ENCODE results near the gene COL8A1.

DNA sequence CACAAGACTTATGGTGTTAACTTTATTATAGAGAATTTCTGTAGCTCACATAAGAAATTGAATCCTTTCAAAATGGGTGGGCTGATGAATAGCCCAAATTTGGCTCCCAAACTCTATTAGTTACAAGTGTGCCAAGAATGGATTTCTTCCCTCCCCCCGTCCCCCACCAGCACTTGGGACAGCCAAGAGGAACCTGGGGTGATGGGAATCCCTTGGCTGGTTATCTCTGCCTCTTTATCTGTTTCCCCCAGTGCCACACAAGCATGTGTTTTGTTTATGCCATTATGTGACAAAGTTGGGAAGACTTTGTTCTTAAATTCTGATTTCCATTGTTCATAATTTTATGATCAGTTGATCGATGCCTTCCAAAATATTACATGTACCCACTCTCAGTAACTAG lies 207.6 kb downstream of the COL8A1 start:
- TF ChIP-seq, protein P1, sequence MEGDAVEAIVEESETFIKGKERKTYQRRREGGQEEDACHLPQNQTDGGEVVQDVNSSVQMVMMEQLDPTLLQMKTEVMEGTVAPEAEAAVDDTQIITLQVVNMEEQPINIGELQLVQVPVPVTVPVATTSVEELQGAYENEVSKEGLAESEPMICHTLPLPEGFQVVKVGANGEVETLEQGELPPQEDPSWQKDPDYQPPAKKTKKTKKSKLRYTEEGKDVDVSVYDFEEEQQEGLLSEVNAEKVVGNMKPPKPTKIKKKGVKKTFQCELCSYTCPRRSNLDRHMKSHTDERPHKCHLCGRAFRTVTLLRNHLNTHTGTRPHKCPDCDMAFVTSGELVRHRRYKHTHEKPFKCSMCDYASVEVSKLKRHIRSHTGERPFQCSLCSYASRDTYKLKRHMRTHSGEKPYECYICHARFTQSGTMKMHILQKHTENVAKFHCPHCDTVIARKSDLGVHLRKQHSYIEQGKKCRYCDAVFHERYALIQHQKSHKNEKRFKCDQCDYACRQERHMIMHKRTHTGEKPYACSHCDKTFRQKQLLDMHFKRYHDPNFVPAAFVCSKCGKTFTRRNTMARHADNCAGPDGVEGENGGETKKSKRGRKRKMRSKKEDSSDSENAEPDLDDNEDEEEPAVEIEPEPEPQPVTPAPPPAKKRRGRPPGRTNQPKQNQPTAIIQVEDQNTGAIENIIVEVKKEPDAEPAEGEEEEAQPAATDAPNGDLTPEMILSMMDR (IDR thresholded peaks at IDR 0.05; ENCODE audit: insufficient read depth, low read length): no peak
- TF ChIP-seq, protein P2, sequence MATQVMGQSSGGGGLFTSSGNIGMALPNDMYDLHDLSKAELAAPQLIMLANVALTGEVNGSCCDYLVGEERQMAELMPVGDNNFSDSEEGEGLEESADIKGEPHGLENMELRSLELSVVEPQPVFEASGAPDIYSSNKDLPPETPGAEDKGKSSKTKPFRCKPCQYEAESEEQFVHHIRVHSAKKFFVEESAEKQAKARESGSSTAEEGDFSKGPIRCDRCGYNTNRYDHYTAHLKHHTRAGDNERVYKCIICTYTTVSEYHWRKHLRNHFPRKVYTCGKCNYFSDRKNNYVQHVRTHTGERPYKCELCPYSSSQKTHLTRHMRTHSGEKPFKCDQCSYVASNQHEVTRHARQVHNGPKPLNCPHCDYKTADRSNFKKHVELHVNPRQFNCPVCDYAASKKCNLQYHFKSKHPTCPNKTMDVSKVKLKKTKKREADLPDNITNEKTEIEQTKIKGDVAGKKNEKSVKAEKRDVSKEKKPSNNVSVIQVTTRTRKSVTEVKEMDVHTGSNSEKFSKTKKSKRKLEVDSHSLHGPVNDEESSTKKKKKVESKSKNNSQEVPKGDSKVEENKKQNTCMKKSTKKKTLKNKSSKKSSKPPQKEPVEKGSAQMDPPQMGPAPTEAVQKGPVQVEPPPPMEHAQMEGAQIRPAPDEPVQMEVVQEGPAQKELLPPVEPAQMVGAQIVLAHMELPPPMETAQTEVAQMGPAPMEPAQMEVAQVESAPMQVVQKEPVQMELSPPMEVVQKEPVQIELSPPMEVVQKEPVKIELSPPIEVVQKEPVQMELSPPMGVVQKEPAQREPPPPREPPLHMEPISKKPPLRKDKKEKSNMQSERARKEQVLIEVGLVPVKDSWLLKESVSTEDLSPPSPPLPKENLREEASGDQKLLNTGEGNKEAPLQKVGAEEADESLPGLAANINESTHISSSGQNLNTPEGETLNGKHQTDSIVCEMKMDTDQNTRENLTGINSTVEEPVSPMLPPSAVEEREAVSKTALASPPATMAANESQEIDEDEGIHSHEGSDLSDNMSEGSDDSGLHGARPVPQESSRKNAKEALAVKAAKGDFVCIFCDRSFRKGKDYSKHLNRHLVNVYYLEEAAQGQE (IDR thresholded peaks at IDR 0.05; ENCODE audit: insufficient replicate concordance, low read depth): no peak
- no peak for TF ChIP-seq SPI1 (IDR thresholded peaks at IDR 0.05; ENCODE audit: borderline replicate concordance, low read depth)
